Hindlimb muscle (tissue), 1 donor: ENCODE measurements around the gene MUC5AC. TPM values are rescaled to one million over a fixed set of nuclear protein-coding genes. Genes with fewer than 3 reads are reported as not detected.
A peak's percentile ranks its signal among the peaks of the same experiment; 100 is the strongest.
"Not testable (repeated sequence)": the region's sequence is repeated elsewhere in the genome, so short reads cannot be mapped to it uniquely, and the experiment has no call there.

Experiments used
- DNase-seq: peaks from one replicate; pipeline ENCODE4 v3.0.0-alpha.2; 2013
- polyA plus RNA-seq: library from polyadenylated mRNA; unstranded; fragments of 120-200 nt; gene quantifications from one replicate; pipeline ENCODE4 v1.2.1, GENCODE V29; 2013; ENCODE audit not compliant: insufficient read length

The MUC5AC gene
- polyA plus RNA-seq, 1 donor, result not detected

DNA sequence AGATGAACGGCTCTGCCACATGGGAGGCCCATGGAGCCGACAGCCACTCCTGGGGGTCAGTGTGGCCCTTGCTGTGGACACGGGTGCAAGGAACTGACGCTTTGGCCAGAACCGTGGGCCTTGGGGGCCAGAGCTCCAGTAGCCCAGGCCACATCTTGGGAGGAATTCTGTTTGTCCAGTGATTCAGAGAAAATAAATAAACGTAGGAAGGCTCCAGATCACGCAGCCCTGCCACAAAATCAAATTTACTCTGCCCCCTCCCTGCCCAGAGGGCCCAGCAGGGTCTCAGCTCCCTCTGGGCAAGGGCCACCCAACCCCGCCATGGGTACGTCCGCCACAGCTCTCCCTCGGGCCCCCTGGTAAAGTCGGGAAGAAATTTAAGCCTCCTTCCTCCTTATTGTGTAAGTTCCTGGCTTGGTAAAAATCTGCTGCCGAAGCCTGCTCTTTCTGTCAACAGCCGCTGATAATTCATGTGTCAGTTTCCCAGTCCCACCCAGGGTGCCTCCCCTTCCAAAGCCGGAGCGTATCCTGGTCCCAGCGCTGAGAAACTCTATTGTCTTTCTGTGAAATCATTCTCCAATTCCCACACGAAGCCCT, 6.9 kb upstream of the MUC5AC start:
- DNase-seq, result peak; percentile 8

DNA sequence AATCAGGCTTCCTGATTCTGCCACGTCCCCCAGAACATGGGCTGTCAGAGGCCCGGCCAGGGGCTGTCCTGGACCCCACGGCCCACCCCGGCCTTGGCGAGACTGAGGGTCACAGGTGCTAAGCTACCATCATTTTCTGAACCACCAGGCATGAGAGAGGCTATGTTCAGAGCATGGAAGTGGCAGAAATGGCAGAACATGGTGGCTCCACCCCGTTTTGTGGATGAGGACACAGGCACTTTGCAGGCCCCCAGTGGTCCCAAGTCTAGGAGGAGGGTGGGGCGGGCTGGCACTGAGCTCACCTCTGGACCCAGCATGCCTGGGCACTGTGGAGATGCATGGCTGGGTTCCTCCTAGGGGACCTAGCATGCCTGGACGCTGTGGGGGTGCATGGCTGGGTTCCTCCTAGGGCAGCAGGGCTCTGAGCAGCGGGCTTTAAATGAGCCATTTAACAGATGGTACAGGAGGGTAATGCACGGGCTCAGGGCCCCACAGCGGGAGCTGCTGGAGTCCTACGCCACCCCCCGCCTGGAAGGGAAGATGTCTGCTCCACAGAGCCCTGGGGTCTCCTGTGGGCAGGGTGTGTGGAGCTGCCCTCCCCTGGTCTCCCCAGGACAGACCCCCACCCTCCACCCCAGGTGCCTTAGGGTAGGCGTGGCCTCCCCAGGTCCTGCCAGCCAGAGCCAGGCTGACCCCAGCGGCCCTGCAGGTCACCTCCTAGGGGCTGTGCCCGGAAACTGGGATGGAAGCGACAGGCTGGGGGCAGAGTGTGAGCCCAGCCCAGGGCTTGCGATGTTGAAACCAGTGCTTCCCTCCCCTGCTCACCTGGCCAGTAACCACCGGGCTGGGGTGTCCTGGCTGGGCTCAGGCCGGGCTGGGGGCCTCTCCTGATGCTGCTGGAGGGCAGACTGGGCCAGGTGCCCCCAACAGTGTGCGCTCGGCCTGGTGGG, 6.1 kb upstream of the MUC5AC start:
- DNase-seq, result no peak

DNA sequence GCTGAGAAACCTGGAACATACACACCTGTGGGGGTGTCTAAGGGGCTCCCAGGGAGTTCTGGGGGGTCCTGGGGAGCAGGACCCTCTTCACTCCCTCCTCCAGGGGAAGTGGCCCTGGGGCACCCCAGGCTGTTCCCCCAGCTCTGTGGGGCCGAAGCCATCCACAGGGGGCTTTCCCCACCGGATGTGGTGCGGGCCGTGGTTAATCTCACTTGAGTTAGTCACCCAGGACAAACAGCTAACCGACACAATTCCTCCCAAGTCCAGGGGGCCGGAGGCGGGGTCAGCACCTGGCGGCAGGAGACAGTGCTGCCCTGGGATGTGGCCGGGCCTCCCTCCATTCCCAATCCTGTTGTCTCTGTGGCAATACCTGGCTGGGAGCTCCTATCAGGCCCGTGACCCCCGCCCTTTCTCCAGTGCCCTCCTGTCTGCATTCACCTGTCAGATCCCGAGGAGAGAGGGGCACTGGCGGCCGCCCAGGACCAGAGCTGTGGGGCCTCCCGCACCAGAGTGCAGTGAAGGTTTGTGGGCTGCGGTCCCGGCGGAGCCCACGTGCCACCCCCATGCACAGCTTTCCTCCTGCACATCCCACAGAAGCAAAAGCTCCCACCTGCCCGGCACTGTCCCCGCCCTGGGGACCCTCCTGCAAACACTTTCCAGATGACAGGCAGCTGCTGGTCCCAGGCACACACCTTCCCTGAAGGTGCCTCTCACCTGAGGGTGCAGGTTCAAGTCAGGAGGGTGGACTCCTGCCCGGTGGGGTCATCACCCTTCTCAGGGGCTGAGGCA, 5.2 kb upstream of the MUC5AC start:
- DNase-seq, result no peak

DNA sequence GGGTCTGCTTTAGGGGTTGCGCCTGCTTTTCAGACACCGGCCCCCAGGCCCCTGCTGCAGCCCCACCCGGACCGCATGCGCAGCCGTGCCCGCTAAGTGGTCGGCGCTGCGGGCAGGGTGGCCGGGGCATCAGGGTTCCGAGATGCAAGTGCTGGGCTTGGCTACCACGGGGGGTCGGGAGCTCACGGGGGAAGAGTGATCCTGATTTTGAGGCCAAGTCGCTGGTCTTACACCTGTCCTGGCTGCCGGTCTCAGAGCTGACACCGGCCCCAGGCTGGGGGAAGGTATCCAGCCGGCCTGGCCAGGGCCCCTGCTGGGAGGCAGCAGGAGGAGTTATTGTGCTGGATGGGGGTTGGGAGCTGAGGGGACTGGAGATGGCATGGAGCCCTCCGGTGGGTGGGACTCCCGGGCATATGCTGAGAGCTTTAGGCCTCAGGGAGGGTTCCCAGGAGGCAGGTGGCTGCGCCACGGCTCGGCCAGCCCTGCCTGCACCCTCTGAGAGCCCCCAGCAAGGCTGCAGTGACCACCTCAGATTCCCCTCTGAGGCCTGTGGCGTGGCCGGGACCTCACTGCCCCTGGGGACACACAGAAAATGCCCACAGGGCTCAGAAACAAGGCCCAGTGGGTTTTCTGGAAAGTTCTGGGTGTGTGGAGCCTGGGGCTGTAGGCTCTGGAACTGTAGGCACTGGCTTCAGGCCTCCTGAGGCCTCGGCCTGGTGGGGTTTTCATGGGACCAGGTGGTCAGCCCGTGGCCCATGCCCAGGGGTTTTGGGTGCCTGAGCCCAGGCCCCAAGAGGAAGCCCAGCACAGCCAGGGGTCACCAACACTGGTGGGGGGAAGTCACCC, 4.4 kb upstream of the MUC5AC start:
- no peak for DNase-seq

DNA sequence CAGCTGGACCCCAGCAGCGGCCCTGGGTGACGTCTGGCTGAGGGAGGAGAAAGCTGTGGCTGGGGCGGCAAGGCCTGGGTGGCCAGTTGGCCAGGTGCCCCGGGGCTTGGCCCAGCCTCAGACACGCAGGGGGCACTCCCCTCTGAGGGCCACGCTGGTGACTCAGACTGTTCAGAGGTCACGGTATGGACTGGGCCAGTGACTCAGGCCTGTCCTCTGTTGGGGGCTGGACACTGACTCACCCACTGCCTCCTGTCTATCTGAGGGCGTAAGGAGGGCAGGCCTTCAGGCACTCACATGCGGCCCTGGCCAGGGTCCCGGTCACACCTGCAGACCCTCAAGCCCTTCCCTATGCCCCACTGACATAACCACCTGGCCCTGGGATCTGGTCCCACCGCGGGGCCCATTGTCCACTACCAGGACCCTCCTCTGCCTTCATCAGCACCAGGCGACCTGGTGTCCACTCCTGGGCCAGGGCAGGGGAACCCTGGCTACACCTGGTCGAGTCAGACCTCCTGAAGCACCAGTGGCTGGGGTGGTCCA, 3.7 kb upstream of the MUC5AC start:
- no peak for DNase-seq

DNA sequence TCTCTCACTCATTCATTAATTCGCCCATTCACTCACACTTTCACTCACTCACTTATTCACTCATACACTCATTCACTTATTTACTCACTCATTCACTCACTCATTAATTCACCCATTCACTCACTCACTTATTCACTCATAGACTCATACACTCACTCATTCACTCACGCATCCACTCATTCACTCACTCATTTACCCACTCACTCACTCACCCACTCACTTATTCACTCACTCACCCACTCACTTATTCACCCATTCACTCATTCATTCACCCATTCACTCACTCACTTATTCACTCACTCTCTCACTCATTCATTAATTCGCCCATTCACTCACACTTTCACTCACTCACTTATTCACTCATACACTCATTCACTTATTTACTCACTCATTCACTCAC, 3.1 kb upstream of the MUC5AC start:
- DNase-seq, result not testable (repeated sequence)

DNA sequence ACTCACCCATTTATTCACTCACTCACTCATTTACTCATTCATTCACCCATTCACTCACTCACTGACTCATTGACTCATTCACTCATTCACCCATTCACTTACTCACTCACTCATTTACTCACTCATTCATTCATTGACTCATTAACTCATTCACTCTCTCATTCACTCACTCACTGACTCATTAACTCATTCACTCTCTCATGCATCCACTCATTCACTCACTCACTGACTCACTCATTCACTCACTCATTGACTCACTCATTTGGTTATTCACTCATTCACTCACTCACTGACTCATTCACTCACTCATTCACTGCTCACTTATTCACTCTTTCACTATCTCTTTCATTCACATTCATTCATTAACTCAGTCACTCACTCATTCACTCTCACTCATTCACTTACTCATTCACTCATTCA, 2.5 kb upstream of the MUC5AC start:
- no peak for DNase-seq

DNA sequence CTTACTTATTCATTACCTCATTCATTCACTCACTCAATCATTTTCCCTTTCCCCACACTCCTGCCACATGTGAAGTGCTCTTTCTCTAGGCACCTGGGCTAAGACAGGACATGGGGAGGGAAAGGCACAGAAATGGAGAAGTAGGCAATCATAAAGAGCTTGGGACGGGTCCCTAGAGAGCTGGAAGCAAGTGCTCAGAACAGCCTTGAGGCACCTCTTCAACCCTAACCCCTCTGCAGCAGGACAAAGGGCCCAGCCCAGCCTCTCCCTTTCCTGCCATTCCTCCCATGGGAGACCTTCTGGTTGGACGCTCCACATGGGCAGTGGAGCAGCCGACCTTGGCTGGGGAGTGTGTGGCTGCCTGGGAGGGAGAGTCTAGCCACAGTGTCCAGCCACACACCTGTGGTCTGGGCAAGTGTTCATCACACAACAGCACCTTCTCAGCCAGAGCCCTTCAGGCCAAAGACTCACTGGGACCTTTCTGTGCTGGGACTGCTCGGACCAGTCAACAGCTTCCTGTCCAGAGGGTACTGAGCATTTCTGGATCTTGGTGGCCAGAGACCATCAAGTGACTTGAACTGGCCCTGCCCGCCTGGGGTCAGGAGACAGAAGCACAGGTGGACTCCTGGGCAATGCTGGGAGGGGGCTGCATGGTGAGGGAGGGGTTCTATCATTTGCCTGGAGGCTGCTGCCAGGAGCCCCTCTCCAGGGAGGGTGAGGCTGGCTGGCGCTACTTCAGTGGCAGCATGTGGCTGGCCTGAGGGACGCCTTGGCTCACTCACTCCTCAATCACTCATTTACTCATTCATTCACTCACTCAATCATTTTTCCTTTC, 1.0 kb upstream of the MUC5AC start:
- no peak for DNase-seq

DNA sequence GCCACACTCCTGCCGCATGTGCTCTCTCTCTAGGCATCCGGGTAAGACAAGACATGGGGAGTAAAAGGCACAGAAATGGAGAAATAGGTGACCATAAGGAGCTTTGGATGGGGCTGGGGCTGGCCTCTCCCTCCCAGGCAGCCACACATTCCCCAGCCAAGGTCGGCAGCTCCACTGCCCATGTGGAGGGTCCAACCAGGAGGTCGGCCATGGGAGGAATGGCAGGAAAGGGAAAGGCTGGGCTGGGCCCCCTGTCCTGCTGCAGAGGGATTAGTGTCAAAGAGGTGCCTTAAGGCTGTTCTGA, 460 bp upstream of the MUC5AC start:
- DNase-seq, result no peak

DNA sequence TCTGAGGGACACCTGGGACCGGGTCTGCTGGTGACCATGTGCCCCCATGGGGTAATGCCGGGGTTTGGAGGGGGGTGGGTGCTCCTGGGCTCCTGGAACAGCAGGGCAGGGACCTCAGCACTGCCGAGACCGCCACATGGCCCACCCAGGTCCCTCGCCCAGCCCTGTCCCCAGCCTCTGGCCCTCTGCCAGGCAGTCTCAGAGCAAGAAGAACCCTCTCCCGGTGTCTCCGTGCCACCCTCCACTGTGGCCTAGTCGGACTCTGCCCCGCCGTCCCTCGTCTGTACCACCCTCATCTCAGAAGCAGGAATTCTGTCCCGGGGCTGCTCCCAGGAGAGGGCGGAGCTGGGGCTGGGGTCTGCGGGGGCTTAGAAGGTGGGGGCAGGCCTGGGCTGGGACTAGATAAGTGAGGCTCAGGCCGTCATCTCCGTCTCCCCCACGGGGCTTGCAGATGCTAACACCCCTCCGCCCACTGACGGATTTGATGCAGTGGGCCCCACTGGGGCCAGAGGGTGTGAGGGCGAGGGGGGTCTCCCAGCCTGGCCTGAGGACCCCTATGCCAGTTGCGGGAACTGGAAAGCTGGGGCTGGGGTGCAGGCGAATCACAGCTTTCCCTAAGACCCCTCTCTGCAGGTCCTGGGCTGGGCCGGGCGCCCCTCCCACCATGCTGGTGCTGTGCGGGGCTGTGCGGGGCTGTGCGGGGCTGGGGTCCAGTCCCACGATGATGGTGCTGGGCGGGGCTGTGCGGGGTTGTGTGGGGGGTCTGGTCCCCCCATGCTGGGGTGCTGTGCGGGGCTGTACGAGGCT, 1.1 kb downstream of the MUC5AC start:
- no peak for DNase-seq

DNA sequence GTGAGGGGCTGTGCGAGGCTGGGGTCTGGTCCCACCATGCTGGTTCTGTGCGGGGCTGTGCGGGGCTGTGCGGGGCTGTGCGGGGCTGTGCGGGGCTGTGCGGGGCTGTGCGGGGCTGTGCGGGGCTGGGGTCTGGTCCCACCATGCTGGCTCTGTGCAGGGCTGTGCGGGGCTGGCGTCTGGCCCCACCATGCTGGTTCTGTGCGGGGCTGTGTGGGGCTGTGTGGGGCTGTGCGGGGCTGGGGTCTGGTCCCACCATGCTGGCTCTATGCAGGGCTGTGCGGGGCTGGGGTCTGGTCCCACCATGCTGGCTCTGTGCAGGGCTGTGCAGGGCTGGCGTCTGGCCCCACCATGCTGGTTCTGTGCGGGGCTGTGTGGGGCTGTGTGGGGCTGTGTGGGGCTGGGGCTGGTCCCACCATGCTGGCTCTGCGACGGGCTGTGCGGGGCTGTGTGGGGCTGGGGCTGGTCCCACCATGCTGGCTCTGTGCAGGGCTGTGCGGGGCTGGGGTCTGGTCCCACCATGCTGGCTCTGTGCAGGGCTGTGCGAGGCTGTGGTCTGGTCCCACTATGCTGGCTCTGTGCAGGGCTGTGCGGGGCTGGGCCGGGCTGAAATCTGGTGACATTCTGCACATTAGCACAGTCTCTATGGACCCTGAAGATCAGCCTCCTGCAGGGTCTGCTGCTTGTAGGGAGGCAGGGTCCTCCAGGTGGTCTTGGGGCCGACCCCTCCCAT, 1.9 kb downstream of the MUC5AC start:
- not testable (repeated sequence) for DNase-seq

DNA sequence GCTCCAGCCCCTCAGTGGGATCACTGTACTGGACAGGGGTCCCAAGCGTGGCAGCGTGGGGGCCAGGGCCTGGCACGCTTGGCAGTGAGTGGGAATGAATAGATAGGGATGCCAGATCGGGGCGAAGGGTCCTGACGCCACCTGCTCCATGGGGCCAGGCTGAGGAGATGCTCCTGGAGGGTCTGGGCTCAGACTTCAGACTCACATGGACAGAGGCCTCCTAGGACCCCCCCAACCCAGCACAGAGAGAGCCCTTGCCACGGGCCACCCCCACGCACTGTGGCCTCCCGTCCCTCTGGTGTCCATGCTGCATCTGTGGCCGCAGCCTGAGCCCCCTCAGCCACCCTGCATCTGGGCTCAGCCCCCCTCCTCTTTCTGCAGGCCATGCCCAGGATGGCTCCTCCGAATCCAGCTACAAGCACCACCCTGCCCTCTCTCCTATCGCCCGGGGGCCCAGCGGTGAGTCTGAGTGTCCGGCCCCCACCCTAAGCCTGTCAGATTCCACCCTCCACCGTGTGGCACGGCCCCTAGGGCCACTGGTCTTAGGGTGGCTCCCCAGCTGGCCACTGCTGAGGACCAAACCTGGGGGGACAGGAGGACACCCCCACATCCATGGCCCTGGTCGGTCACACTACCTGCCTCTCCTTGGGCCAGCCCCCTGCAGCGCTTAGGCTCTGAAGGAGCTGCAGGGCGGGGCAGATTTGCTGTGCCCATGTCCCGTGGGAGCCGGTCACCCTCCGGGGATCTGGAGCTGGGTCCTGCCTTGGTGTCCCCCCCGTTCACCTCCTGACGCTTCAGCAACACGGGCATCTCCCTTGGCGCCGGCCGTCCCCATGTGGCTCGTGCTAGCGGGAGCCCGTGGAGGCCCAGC, 2.7 kb downstream of the MUC5AC start:
- no peak for DNase-seq

DNA sequence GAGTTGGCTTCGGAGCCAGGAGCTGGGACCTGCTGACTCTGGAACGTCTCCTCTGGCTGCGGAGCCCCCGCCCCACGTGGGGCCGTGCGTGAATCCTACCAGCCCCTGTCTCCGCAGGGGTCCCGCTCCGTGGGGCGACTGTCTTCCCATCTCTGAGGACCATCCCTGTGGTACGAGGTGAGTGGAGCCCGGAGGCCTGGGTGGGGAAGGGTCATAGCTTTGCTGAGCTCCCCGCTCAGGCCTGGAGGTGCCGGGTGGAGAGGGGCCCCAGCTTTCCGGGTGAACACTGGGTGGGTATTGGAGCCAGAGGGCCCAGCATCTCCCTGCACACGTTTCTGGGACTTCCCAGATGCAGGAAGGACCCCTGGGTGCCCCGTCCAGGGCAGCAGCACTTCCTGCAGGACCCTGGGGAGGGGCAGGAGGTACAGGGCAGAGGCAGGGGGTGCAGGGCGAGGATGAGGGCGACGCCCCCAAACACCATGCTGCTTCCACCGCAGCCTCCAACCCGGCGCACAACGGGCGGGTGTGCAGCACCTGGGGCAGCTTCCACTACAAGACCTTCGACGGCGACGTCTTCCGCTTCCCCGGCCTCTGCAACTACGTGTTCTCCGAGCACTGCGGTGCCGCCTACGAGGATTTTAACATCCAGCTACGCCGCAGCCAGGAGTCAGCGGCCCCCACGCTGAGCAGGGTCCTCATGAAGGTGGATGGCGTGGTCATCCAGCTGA, 3.8 kb downstream of the MUC5AC start:
- DNase-seq, result no peak

DNA sequence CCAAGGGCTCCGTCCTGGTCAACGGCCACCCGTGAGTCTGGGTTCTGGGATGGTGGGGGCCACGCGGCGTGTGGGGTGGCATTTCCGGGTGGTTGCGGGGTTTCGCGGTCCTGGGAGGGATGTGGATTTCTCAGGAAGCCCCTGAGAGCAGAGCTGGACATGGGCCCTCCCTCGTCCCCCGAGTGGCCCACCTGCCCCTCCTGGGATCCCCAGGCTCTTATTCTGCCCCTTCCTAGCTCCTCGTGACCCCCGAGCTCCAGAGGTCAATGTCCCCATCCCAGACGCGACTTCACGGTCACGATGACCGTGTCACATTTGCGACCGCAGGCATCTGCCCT, 4.4 kb downstream of the MUC5AC start:
- DNase-seq, result no peak

DNA sequence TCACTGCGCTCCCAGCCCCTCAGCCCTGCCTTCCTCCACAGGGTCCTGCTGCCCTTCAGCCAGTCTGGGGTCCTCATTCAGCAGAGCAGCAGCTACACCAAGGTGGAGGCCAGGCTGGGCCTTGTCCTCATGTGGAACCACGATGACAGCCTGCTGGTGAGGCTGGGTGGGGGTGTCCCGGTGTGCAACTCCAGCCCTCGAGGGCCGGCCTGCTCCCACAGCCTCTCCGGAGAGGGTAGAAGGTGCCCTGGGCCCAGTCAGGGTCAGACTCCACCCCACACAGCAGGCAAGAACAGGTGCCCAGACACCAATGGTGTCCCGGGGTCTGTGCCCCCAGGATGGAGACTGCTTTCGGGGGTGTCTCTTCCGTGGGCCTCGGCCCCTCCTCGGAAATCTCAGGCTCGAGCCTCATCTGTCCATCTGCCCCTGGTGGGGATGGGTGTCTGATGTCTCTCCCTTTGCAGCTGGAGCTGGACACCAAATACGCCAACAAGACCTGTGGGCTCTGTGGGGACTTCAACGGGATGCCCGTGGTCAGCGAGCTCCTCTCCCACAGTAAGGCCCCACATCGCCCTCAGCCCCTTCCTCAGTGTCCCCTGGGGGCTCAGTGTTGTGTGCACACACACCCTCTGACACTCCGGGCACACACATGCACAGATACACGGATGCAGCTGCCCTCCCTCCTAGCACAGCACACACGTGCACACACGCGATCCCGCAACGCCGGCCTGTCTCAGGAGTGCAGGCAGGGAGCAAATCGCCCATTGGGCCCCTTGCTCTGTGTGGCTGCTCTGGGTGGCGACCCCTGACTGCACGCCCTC, 4.9 kb downstream of the MUC5AC start:
- DNase-seq, result no peak

DNA sequence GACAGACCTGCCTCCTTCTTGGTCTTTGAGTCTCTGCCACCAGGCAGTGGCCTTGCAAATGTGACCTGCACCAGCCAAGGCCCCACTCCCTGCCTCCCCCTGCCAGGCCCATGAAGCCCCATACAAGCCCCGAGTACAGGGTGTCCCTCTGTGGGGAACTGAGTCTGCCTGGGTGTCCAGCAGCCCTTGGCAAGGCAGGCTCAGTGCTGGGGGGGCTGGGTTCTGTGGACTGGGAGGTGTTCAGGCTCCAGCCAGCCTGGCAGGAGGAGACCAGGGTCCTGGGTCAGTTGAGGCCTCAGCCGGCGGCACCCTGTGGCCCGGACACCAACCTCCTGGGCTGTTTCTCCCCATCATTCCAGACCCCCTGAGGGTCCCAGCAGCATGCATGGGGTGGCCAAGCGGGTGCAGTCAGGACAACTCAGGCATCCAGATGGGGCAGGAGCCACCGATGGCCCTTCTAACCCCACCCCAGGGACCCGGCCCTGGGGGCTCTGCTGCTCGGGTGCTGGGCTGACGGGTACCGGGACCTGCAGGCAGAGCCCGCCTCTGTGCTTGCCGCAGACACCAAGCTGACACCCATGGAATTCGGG, 5.7 kb downstream of the MUC5AC start:
- no peak for DNase-seq
